ENCODE data around the gene ZBTB20.
A peak's percentile ranks its signal among the peaks of the same experiment; 100 is the strongest.

The ZBTB20 gene

GRCh38 chr3:114775395-114775794 is 371.7 kb downstream of the ZBTB20 start:
- ATAC-seq: no peak
- TF ChIP-seq GLIS3 (CRISPR knock-in tag; IDR thresholded peaks at IDR 0.05) (no peak), ARNTL (CRISPR knock-in tag; IDR thresholded peaks at IDR 0.05; ENCODE audit: borderline replicate concordance, low read depth) (no peak), TSHZ2 (CRISPR knock-in tag; IDR thresholded peaks at IDR 0.05) (no peak)

- TF ChIP-seq ZNF565 (CRISPR knock-in tag; conservative IDR thresholded peaks at IDR 0.05; ENCODE audit: low read depth) (no peak), ESRRG (CRISPR knock-in tag; IDR thresholded peaks at IDR 0.05) (no peak), PATZ1 (CRISPR knock-in tag; IDR thresholded peaks at IDR 0.05; ENCODE audit: borderline replicate concordance) (no peak)
- ATAC-seq: no peak
Measured at GRCh38 chr3:114770874-114771273, 376.2 kb downstream of the ZBTB20 start.

GRCh38 chr3:114764056-114764492 is 383.0 kb downstream of the ZBTB20 start:
- TF ChIP-seq TSHZ2 (CRISPR knock-in tag; IDR thresholded peaks at IDR 0.05) (no peak), RARB (CRISPR knock-in tag; IDR thresholded peaks at IDR 0.05) (no peak), CREB5 (CRISPR knock-in tag; IDR thresholded peaks at IDR 0.05; ENCODE audit: low read depth) (no peak), PPARA (CRISPR knock-in tag; IDR thresholded peaks at IDR 0.05; ENCODE audit: borderline replicate concordance) (no peak), SNAI2 (CRISPR knock-in tag; IDR thresholded peaks at IDR 0.05) (no peak), ISL1 (CRISPR knock-in tag; IDR thresholded peaks at IDR 0.05) (no peak)
- ATAC-seq: no peak

GRCh38 chr3:114762144-114762543 is 384.9 kb downstream of the ZBTB20 start:
- peak; percentile 25; the same call in 1 of the 3 replicates for ATAC-seq
- no peak for TF ChIP-seq ZNF8 (CRISPR knock-in tag; IDR thresholded peaks at IDR 0.05)

GRCh38 chr3:114760679-114761078 is 386.4 kb downstream of the ZBTB20 start:
- no peak for ATAC-seq
- no peak for TF ChIP-seq PATZ1 (CRISPR knock-in tag; IDR thresholded peaks at IDR 0.05; ENCODE audit: borderline replicate concordance)
- TF ChIP-seq CREB5 (CRISPR knock-in tag; IDR thresholded peaks at IDR 0.05; ENCODE audit: low read depth): no peak
- TF ChIP-seq ESRRG (CRISPR knock-in tag; IDR thresholded peaks at IDR 0.05): no peak
- no peak for TF ChIP-seq ZC3H10 (CRISPR knock-in tag; IDR thresholded peaks at IDR 0.05)
- TF ChIP-seq POU6F1 (CRISPR knock-in tag; IDR thresholded peaks at IDR 0.05; ENCODE audit: borderline replicate concordance, low read depth): no peak
- no peak for TF ChIP-seq ZNF565 (CRISPR knock-in tag; conservative IDR thresholded peaks at IDR 0.05; ENCODE audit: low read depth)
- no peak for TF ChIP-seq RARB (CRISPR knock-in tag; IDR thresholded peaks at IDR 0.05)
- TF ChIP-seq PPARA (CRISPR knock-in tag; IDR thresholded peaks at IDR 0.05; ENCODE audit: borderline replicate concordance): no peak
- no peak for TF ChIP-seq CSRNP3 (CRISPR knock-in tag; IDR thresholded peaks at IDR 0.05)
- no peak for TF ChIP-seq BACH2 (CRISPR knock-in tag; IDR thresholded peaks at IDR 0.05; ENCODE audit: borderline replicate concordance)
- TF ChIP-seq GLIS3 (CRISPR knock-in tag; IDR thresholded peaks at IDR 0.05): no peak
- no peak for TF ChIP-seq SNAI2 (CRISPR knock-in tag; IDR thresholded peaks at IDR 0.05)
- TF ChIP-seq OSR1 (CRISPR knock-in tag; IDR thresholded peaks at IDR 0.05): no peak
- no peak for TF ChIP-seq CSDC2 (CRISPR knock-in tag; IDR thresholded peaks at IDR 0.05)

Measured in SK-N-SH treated with all-trans-retinoic acid at 6 μM for 48 hours (cell line).